HG03442 (cell line): ENCODE measurements around the gene ARIH1.

Experiments used
- ATAC-seq: cut with Tn5 transposase; IDR thresholded peaks from one replicate; pipeline ENCODE4 v1.9.1; 2021; ENCODE audit warnings: mild to moderate bottlenecking, moderate library complexity; ENCODE audit not compliant: unreplicated experiment

ARIH1 gene

GRCh38 chr15:72538931-72539330 is 64.8 kb downstream of the ARIH1 start:
- no peak for ATAC-seq

DNA sequence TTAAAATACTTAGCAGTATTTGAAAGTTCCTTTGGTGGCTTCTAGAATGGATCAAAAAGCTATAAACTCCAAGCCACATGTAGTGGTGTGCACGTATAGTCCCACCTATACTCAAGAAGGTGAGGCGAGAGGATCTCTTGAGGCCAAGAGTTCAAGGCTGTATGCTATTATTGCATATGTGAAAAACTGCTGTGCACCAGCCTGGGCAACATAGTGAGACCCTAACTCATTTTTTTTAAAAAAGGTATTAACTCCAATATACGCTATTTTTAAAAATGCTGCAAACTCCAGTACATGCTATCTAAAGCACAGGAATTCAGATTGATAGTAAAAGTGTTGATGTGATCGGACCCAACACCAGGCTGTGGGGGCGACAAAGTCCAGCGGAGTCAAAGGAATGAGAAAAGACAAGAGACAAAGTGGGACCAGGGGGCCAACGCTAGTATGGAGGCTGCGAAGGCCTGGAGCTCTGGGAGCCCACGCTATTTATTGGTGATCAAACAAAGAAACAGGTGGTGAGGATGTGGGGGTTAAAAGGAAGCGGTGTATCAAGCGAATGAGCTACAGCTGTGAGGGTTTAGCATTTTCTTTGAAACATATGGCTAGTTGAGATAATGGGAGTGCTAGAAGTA is 66.6 kb downstream of the ARIH1 start:
- ATAC-seq: no peak

- ATAC-seq: no peak
These were observed 67.5 kb downstream of the ARIH1 start for GRCh38 chr15:72541674-72542073.

GRCh38 chr15:72545156-72545555 is 71.0 kb downstream of the ARIH1 start:
- ATAC-seq: no peak

DNA sequence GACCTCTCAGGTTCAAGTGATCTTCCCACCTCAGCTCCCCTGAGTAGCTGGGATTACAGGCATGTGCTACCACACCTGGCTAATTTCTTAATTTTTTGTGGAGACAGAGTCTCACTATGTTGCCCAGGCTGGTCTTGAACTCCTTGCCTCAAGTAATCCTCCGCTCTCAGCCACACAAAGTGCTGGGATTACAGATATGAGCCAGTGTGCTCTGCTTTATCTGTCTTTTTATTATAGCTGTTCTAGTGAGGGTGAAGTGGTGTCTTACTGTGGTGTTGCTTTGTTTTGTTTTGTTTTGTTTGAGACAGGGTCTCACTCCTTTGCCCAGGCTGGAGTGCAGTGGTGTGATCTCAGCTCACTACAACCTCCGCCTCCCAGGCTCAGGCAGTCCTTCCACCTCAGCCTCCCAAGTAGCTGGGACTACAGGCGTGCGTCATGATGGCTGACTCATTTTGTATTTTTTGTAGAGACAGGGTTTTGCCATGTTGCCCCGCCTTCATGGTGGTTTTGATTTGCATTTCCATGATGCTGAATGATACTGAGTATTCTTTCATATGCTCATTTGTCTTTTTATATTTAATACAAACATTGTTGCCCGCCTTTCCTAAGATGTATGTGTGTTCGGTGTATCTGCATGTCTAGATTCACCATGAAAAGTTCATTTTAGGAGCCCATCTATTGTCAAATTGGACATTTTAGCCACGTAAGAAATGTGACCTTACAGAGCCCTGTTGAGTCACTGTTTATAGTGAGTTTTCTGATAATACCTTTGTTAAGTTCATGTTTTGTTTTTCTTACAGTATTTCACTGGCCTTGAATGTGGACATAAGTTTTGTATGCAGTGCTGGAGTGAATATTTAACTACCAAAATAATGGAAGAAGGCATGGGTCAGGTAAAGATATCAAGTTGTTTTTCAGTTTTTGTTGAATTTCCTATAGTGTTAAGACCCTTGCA is 80.6 kb downstream of the ARIH1 start:
- ATAC-seq: no peak

GRCh38 chr15:72559781-72560180 is 85.7 kb downstream of the ARIH1 start:
- no peak for ATAC-seq

GRCh38 chr15:72560458-72560857 is 86.3 kb downstream of the ARIH1 start:
- ATAC-seq: no peak

GRCh38 chr15:72562386-72562785 is 88.3 kb downstream of the ARIH1 start:
- ATAC-seq: no peak

DNA sequence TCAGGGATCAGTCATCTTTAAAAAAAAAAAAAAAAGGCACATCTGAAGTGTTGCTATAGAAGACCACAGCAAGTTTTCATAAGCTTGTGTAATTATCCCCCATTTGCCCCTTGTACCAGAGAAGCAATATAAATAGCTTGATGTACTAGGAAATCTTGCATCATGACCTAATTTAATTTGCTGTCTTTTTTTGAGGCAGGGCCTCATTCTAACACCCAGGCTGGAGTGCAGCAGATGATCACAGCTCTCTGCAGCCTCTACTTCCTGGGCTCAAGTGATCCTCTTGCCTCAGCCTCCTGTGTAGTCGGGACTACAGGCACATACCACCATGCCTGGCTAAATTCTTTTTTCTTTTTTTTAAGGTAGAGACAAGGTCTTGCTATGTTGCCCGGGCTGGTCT is 88.7 kb downstream of the ARIH1 start:
- no peak for ATAC-seq

DNA sequence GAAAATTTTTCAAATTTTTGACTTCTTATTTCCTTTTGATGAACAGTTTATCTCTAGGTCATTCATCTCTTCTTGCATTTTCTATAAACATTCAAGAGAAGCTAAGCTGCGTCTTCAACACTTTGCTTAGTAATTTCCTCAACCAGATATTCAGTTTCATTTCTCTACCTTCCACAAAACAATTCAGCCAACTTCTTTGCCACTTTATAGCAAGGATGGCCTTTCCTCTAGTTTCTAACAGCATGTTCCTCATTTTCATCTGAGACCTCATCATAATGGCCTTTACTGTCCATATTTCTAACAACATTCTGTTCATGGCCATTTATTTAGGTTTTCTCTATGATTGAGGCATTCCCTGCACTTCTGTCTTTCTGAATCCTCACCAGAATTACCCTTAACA is 90.0 kb downstream of the ARIH1 start:
- no peak for ATAC-seq

DNA sequence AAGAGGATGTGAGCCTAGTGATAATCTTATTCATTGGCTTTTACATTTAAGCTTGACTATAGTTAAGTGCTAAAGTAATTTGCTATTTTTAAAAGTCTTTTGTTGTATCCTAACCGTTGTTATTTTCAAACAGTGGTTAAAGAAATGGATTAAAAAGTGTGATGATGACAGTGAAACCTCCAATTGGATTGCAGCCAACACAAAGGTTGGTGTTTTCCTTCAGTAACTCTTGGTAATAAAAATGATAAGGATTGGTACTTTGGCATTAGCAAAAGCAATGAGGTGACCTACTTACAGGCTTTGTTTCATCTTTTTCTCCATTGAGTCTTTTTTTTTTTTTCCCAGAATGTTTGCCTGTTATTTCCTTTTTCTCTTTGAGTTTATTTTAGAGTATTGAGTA is 92.8 kb downstream of the ARIH1 start:
- ATAC-seq: no peak

DNA sequence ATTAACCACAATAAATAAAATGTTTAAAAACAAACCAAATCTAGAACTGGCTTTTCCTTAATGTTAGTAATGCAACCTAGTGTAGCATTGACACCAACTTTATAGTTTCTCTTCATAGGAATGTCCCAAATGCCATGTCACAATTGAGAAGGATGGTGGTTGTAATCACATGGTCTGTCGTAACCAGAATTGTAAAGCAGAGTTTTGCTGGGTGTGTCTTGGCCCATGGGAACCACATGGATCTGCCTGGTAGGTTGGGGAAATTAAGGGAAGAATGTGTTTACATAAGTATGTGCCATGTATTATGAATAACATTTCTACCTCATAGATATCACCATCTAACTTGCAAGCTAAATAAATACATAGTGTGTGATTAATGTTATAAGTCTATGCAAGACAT is 95.9 kb downstream of the ARIH1 start:
- no peak for ATAC-seq

GRCh38 chr15:72579814-72580213 is 105.7 kb downstream of the ARIH1 start:
- no peak for ATAC-seq

DNA sequence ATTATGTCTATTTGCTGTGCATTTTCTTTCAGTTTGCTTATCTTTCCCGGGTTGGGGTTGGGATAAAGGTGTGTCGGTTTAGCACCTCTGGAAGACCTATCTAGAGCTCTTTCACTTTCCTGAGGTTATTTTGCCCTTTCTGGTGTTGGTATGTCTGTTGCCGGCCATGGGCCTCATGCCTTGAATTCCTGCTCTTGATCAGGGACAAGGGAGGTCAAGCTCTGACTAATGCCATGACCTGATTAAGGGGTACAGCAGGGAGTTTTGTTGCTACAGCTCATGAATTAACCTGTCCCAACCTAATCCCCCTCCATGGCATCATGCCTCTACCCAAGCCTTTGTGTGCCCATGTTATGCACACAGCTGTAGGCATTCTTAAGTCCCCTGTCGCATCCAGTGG is 109.9 kb downstream of the ARIH1 start:
- ATAC-seq: no peak

GRCh38 chr15:72585025-72585424 is 110.9 kb downstream of the ARIH1 start:
- ATAC-seq: no peak

GRCh38 chr15:72585476-72586058 is 111.4 kb downstream of the ARIH1 start:
- no peak for ATAC-seq

DNA sequence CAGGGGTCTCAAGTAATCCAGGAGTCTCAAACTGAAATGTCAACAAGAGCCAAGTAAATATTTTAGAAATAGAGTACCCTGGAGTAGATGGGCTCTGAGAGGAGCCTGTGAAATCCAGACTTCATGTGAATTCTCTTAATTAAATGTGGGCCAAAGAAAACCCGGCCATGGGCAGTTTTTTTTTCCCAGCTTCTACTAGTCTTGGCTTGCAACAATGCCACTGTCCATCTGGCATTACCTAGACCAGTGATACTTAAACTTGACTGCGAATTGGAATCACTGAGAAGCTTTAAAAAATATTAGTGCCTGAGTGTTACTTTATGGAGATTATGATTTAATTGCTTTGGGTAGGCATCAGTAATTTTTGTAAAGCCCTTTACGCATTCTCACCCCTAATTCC is 114.0 kb downstream of the ARIH1 start:
- no peak for ATAC-seq

DNA sequence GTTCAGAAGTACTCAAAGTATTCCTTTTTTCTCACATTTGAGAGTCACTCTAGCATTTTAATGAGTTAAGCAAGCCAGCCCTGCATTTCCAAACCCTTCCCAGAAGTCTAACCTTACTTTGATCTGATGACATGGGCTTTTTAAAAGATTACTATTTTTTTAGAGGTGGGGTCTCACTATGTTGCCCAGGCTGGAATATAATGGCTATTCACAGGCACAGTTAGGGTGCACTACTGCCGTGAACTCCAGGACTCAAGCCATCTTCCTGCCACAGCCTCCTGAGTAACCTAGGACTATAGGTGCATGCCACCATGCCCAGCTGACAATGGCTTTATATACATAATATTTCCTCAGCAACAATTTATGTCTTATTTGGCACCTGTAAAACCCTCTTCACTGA is 116.3 kb downstream of the ARIH1 start:
- ATAC-seq: no peak

- no peak for ATAC-seq
These were observed 117.2 kb downstream of the ARIH1 start for GRCh38 chr15:72591361-72591760.

DNA sequence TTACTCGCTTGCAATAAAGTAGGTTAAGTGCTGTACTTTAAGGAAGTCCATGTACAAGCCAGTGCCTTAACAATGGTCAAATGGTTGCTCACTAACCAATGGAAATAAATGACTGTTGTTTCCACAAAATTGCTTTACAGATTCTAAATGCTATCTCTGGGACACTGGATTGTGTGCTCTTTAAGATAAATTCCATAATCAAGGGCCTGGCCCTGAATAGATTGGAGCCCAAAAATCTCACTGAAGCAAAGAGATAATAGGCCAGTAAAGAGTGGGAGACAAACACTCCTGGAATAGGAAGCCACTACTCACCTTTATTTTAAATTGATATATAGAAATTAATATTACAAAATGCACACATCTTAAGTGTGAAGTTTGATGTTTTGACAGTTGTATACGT is 118.0 kb downstream of the ARIH1 start:
- ATAC-seq: no peak

DNA sequence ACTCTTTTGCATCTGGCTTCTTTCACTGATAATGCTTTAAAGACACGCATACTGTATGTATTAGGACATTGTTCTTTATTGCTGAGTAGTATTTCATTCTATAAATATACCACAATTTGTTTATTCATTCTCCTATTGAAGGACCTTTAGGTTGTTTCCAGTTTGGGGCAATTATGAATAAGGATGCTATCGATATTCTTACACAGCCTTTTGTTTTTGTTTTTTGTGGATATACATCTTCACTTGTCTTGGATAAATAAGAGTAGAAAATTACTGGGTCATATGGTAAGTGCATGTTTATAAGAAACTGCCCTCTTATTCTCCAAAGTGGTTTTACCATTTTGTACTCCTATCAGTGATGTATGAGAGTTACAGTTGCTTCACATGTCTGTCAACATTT is 118.5 kb downstream of the ARIH1 start:
- ATAC-seq: no peak

DNA sequence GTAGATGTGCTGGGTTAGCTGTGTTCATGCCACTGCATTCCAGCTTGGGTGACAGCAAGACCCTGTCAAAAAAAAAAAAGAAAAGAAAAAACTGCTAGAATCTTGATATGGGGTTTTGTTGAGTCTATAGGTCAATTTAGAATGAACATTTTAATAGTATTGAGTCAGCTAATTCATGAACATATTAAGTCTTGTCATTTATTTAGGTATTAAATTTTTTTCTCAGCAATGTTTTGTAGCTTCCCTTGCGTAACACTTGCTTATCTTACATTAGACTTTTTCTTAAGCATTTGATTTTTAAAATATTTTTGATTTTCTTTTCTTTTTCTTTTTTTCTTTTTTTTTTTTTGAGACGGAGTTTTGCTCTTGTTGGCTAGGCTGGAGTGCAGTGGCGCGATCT is 119.7 kb downstream of the ARIH1 start:
- no peak for ATAC-seq
